ENCODE measurements around the gene FAM228B.

DNA sequence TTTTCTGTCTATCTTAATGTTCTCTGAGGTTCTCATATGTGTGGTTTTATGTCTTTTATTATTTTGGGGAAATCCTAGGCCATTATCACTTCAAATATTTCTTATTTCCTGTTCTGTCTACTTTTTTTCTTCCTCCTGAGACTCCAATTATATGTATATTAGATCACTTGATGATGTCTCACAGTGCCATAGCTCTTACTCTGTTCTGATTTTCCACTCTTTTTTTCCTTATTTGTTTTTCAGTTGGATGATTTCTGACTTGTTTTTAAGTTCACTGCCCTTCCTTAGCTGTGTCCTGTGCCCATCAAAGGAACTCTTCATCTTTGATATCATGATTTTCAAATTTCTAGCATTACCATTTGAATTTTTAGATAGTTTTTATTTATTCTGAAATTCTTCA, 24.1 kb downstream of the FAM228B start:
- TF ChIP-seq FOXK2 (IDR thresholded peaks at IDR 0.05): no peak
- no peak for TF ChIP-seq SP1 (IDR thresholded peaks at IDR 0.05)
- TF ChIP-seq, protein P1, sequence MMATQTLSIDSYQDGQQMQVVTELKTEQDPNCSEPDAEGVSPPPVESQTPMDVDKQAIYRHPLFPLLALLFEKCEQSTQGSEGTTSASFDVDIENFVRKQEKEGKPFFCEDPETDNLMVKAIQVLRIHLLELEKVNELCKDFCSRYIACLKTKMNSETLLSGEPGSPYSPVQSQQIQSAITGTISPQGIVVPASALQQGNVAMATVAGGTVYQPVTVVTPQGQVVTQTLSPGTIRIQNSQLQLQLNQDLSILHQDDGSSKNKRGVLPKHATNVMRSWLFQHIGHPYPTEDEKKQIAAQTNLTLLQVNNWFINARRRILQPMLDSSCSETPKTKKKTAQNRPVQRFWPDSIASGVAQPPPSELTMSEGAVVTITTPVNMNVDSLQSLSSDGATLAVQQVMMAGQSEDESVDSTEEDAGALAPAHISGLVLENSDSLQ (IDR thresholded peaks at IDR 0.05): no peak
- TF ChIP-seq SUZ12 (IDR thresholded peaks at IDR 0.05): no peak
- no peak for TF ChIP-seq NFRKB (IDR thresholded peaks at IDR 0.05)
- no peak for TF ChIP-seq ELF4 (IDR thresholded peaks at IDR 0.05)
- TF ChIP-seq ZNF384 (IDR thresholded peaks at IDR 0.05): no peak

All from HEK293T (cell line).